Neutrophil (primary cell): ENCODE data around the gene PKD1.

Experiments
- H3K27ac ChIP-seq: fragments of 200-600 bp; sonication (generic); 2 replicates; pipeline ENCODE4 v1.5.1; 2016; ENCODE audit warnings: mild to moderate bottlenecking, moderate library complexity
- H3K27me3 ChIP-seq: fragments of 200-600 bp; sonication (generic); 2 replicates; pipeline ENCODE4 v1.6.0; 2016; ENCODE audit warnings: mild to moderate bottlenecking
- H3K36me3 ChIP-seq: fragments of 200-600 bp; sonication (generic); 2 replicates; pipeline ENCODE4 v1.5.1; 2017
- H3K4me1 ChIP-seq, 2 experiments: fragments of 200-600 bp in 1 of 2; sonication (generic) in 1 of 2; 1 replicate in 1 of 2; 2 replicates in 1 of 2; pipeline versions ENCODE4 v1.5.1 to v1.6.1; 2013 to 2016; ENCODE audit warnings: low read depth in 1 of 2, low read length in 1 of 2, mild to moderate bottlenecking in 1 of 2, moderate library complexity in 1 of 2; ENCODE audit not compliant: control insufficient read depth in 1 of 2, insufficient read depth in 1 of 2
- H3K4me3 ChIP-seq, 2 experiments: fragments of 200-600 bp in 1 of 2; sonication (generic) in 1 of 2; 1 replicate in 1 of 2; 2 replicates in 1 of 2; pipeline ENCODE4 v1.5.1; 2013 to 2016; ENCODE audit warnings: low read depth in 1 of 2, low read length in 1 of 2, mild to moderate bottlenecking in 1 of 2, moderate library complexity in 1 of 2
- H3K9me3 ChIP-seq: fragments of 200-600 bp; sonication (generic); 2 replicates; pipeline ENCODE4 v1.5.1; 2016
- CTCF ChIP-seq: fragments of 200-600 bp; sonication (generic); IDR thresholded peaks from 2 replicates; pipeline ENCODE4 v1.5.1; 2016; ENCODE audit warnings: antibody characterized with exemption

The PKD1 gene

DNA sequence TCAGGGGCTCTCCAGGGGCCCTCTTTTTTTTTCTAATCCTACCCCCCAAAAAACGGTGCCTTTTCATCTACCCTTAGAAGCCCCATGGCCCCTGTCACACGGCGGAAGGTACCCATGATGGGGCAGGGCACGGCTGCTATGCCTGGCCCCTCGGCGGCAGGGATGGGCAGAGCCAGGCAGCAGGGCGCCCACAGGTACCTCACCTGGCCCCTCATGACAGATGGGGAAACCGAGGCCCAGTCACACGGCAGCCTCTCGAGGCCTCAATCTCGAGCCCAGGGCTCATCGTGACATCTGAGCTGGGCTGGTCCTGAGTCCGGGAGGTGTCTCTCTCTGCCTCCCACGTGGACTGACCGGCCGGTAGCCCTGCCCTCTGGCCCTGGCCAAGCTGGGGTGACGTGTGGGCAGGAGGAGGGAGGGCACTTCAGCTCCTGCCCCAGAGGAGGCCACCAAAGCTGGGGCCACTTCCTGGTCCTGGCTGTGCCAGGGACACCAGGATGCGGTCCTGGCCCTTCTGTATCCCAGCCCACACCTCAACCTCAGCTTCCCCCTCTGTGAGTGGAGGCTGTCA is 31.5 kb upstream of the PKD1 start:
- H3K27me3 ChIP-seq = no peaks in the 10 kb centered on the region
- H3K36me3 ChIP-seq = peaks cover 68% of the 10 kb centered on the region
- H3K4me1 ChIP-seq = no peaks in the 10 kb centered on the region
- H3K9me3 ChIP-seq = no peaks in the 10 kb centered on the region
- no peak overlapping the region for H3K4me3 ChIP-seq
- TF ChIP-seq CTCF = no peak
- H3K27ac ChIP-seq = no peak overlapping the region

DNA sequence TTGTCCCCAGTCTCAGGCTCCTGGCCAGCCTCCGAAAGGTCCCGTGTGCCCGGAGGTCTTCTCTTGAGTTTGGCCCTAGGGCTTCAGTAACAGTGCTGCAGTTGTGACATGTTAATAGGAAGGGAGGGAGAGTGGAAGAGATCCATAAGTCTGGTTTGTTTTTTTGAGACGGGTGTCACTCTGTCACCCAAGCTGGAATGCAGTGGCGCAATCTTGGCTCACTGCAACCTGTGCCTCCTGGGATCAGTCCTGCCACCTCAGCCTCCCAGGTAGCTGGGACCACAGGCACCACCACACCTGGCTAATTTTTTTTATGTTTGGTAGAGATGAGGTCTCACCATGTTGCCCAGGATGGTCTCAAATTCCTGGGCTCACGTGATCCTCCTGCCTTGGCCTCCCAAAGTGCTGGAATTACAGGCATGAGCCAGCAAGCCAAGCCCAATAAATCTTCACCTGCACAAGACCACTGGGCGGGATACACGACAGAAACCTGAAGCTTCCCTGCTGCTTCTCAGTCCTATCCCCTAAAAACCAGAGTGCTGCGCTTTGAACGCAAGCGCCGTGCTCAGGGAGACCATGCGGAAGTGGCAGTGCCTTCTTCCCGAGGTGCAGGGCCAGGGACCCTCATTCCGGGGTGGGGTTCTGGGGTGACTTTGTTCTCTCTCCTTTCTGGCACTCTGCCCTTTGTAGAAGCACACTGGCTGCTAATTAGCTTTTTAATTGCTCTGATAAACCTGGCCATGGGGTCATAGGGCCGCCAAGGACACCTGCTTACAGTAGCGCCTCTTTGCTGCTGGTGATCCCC is 30.8 kb upstream of the PKD1 start:
- Histone ChIP-seq H3K9me3 (no peaks in the 10 kb centered on the region), H3K4me1 (no peaks in the 10 kb centered on the region), H3K27ac (no peak overlapping the region), H3K4me3 (no peak overlapping the region), H3K27me3 (no peaks in the 10 kb centered on the region), H3K36me3 (peaks cover 61% of the 10 kb centered on the region)
- no peak for TF ChIP-seq CTCF

- no peak overlapping the region for H3K27ac ChIP-seq
- H3K9me3 ChIP-seq = no peaks in the 10 kb centered on the region
- peaks cover 55% of the 10 kb centered on the region for H3K36me3 ChIP-seq
- H3K4me1 ChIP-seq = no peaks in the 10 kb centered on the region
- no peaks in the 10 kb centered on the region for H3K27me3 ChIP-seq
- H3K4me3 ChIP-seq = no peak overlapping the region
- TF ChIP-seq CTCF = no peak
Measured at GRCh38 chr16:2165861-2166260, 30.2 kb upstream of the PKD1 start.

DNA sequence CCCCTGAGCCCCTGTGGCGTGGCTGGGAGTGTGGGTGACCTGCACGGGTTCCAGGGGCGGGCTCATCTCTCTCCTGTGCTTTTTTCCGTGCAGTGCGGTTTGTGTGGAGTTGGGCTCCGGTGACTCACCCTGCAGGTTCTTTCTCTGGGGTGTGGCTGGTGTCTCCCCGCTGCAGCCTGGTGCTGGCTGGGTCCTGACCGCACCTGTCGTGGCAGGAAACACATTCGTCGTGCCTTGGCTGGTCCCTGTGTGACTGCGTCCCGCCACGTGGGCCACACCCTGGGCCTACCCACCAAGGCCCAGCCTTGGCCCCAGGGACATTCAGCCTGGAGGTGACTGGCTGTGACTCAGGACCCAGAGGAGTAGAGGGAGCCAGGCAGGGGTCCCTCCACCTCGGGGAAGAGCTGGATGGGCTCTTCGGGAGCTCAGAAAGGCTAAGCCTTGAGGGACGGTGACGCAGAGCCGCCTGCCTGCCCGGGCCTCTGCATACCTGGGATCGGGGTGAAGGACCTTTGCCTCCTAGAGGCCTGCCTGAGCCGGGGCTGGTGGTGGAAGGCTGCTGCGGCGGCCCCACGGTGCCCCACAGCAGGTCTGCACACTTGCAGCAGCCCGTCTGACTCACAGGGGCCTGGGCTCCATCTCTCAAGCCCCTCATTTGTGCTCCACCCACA is 27.6 kb upstream of the PKD1 start:
- Histone ChIP-seq H3K9me3 (no peaks in the 10 kb centered on the region), H3K4me3 (no peak overlapping the region), H3K27ac (no peak overlapping the region), H3K36me3 (peaks cover 32% of the 10 kb centered on the region), H3K27me3 (no peaks in the 10 kb centered on the region), H3K4me1 (no peaks in the 10 kb centered on the region)
- no peak for TF ChIP-seq CTCF

DNA sequence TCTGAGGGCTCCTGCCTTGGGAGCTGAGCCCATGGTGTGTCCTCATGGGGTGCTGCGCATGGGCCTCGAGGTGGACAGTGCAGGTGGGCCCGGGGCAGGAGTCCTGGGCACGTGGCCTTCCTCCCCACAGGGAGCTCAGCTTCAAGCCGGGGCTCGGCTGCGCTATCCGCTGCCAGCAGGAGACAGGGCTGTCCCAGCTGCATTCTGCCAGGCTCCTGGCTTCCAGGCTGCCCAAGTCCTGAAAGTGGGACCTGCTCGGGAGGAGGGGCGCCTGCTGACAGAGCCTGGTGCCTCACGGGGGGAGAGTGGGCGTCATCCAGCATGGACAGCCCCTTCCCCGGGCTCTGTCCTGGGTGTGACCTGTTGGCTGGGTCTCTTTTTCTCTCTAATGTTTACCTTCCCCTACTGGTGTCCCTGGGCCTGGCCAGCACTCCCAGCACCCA is 27.0 kb upstream of the PKD1 start:
- no peak for TF ChIP-seq CTCF
- Histone ChIP-seq H3K36me3 (peaks cover 25% of the 10 kb centered on the region), H3K4me1 (no peaks in the 10 kb centered on the region), H3K4me3 (no peak overlapping the region), H3K27ac (no peak overlapping the region), H3K9me3 (no peaks in the 10 kb centered on the region), H3K27me3 (no peaks in the 10 kb centered on the region)
